Measurements from ENCODE around the gene NXN.
"Not testable (repeated sequence)": the region's sequence is repeated elsewhere in the genome, so short reads cannot be mapped to it uniquely, and the experiment has no call there.

NXN gene

DNA sequence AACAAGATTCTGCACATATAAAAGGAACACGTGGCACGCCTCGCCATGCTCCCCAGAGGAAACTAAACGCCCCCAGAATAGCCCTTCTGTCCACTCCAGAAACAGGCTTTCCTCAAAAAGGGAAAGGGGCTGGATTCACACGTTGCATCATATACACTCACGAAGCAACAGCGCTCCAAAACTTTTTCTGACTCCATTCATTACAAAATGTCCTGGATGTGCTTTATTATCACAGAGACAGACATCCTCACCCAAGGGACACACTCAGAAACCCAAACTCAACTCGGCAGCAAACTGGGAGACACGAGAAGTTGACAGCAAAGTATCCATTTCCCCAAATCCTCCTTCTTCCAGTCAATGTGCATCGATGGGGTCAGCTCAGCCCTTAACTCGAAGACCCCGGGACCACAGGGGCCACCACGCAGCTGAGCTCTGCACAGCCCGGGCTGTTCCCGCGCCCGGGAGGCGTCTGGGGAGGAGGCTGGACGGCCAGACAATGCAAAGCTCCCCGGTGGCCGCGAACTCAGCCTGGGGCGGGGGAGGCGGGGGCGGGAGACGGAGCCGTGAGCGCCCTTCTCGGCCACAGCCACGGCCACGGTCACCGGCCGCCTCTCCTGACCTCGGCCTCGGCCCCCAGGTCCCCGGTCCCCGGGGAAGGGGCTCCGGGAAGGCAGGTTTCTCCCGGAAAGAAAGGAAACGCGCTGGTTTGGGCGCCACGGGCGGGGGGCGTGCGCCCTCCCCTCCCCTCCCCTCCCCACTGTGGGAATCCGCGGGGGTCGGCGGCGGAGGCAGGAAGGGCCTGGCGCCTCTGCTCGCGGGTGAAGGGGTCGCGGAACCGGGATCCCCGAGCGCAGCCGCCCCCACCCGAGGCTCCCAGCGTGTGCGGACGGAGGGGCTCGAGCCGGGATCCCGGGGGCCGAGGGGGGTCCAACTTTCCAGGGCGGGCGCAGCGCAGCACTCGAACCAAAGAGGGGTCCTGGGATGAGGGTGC, 1.2 kb downstream of the NXN start:
- no peak for DNase-seq

DNA sequence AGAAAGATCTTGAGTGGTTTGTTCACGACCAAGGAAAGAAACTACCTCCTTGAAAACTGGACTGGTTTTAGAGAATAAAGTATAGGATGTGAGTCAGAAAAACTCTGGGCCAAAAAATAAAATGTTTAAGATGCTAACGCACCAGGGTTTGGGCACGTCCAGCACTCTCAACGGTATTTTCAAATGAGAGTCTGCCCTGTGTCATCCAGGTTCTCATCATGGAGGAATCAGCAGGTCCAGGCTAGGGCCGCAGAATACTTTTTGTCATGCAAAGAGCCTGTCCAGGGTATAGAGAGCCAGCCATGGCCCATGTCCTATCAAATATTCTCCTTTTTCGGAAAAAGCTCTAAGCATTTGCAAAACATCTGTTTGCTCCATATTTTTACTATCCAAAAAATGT, 2.4 kb downstream of the NXN start:
- DNase-seq: no peak

DNA sequence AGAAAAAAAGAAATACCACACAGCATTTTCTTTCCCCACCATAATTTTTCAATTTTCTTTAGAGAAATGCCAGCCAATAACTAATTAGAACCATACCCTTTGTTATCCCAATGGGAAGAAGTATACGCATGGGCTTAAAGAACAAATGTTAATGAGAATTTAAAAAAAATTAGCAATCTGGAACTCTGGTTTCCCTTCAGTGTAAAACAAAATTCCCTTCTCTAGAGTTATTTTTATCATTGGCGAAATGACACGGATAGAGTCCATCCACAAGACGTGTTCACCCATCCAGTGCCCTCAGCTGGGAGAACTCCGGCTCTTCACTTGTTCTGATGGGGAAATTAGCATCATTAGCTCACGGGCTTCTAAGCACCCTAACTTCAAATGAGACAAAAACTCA, 3.3 kb downstream of the NXN start:
- no peak for DNase-seq

- DNase-seq: no peak
These were observed 4.1 kb downstream of the NXN start for GRCh38 chr17:975371-975915.

GRCh38 chr17:974778-975177, 4.8 kb downstream of the NXN start:
- not testable (repeated sequence) for DNase-seq

DNA sequence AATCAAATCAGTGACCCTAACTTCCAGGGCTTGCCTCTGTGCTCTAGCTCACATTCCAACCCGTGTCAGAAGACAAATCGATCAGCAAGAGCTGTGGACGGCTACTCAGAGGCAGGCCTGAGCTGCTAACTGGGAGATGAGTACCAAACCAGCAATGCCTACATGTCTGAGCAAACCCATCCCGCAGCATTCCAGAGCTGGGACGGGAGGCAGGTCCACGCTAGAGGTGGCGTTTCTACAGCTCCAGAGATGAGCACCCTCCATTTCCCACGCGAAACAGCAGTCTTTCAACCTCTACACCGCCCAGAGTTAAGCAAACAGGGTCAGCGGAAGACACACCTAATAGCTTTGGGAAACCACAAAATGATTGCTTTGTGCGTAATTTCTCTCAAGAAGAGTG, 6.5 kb downstream of the NXN start:
- DNase-seq: no peak

DNA sequence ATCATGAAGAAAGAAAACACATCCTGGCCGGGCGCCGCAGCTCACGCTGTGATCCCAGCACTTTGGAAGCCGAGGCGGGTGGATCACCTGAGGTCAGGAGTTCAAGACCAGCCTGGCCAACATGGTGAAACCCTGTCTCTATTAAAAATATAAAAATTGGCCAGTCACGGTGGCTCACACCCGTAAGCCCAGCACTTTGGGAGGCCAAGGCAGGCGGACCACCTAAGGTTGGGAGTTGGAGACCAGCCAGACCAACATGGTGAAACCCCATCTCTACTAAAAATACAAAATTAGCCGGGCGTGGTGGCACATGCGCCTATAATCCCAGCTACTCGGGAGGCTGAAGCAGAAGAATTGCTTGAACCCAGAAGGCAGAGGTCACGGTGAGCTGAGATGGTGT, 7.7 kb downstream of the NXN start:
- DNase-seq: not testable (repeated sequence)

DNA sequence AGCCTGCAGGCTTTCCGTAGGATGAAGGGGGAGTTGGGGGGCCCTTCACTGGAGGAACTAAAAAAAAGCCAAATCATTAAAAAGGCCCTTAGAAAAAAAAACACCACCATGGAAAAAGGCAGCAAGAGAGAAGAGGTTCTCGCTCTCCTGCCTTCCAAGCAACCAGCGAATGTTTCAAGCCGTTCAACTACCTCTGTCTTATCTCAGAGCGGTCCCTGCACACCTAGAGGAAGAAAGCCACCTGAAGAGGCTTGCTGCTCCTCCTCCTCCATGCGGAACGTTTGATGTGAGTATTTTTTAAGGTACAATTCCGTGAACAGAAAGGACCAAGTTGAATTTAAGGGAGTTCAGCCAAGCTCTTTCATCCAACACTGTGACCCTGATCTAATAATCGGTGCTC, 9.2 kb downstream of the NXN start:
- DNase-seq: no peak

GRCh38 chr17:969811-970355, 9.7 kb downstream of the NXN start:
- no peak for DNase-seq

GRCh38 chr17:968812-969730, 10.5 kb downstream of the NXN start:
- DNase-seq: no peak

- DNase-seq: no peak
These were observed 12.5 kb downstream of the NXN start for GRCh38 chr17:967122-967521.

- no peak for DNase-seq
These were observed 14.1 kb downstream of the NXN start for GRCh38 chr17:965311-965989.

DNA sequence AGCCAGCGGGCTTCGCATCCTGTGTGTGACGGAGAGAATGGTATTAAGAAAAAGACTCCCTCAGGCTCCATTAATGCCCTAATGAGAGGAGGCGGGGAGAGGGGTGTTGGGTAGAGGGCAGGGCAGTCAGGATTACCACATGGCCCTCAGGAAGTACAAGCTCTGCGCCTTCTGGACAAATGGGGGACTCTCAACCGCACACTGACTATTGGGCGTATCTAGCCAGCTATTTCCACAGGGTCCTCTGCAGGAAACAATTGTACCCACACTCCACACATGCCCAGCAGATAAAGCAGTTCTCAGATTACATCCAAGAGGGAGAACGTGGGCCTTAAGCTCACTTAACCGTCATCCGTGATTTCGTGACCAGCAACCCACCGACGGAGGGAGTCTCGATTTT, 14.7 kb downstream of the NXN start:
- DNase-seq: no peak

DNA sequence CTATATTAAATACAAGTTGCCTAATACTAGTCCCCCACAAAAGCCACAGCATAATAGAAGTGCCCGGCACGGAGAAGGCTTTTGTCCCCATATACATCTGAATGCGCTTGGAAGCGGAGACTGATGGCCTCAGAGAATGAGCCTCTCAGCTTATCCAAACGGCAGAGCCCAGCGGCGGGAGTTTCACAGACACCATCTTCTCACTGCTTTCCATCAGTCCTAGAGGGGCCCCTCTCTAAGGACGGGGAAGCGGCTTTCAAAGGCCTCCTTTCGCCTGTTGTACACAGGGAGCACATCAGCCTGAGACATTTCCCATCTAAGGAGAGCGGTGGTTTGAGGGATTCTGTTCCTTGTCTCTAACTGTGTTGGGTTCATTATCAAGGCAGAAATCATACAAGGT, 16.9 kb downstream of the NXN start:
- DNase-seq: no peak

DNA sequence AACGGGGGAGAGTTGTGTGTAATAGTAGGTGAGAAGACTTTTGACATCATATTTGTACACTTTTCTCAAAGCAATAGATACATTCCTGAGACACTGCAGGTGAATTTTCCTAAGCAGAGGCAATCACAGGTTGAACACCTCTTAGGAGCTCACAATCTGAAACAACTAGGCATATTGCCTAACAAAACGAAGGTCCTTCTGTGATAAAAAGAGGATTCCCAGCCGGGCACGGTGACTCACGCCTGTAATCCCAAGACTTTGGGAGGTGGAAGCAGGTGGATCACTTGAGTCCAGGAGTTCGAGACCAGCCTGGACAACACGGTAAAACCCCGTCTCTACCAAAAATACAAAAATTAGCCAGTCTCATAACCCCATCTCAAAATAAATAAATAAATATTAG, 17.4 kb downstream of the NXN start:
- no peak for DNase-seq

GRCh38 chr17:958712-959451, 20.7 kb downstream of the NXN start:
- no peak for DNase-seq

- no peak for DNase-seq
These were observed 21.6 kb downstream of the NXN start for GRCh38 chr17:957856-958421.

GRCh38 chr17:956905-957304, 22.7 kb downstream of the NXN start:
- no peak for DNase-seq

DNA sequence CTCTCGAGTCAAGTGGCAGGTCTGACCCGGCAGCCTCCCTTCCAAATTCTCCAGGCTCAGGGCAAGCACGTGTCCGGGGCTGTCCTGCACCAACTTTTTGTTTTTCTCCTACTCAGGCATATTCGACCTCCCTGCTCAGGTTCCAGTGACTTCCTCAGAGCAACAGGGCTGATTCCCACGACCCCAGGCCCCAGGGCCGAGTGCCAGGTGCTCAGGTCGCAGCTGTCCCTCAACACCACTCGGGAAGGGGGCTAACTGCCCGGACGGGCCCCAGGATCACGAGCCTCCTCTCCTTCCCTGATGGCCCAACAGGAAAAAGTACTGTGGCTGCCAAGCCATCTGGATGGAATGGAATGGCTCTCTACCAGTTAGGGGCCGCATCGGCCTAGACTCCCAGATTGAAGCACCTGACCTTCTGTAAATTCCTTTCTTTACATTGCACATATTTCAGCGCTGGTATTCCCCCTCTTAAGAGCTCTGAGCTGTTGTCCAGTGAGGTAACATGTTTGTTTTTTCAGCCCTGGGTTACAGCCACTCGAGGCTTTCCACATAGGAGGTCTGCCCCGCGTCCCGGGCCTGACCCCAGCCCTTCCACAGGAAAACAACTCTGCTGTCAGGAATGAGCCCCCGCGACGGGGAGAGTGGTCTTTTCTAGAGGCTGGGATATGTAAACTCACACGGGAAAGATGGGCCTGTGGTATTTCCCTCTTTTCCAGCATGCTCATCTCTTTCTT, 25.0 kb downstream of the NXN start:
- DNase-seq: no peak

DNA sequence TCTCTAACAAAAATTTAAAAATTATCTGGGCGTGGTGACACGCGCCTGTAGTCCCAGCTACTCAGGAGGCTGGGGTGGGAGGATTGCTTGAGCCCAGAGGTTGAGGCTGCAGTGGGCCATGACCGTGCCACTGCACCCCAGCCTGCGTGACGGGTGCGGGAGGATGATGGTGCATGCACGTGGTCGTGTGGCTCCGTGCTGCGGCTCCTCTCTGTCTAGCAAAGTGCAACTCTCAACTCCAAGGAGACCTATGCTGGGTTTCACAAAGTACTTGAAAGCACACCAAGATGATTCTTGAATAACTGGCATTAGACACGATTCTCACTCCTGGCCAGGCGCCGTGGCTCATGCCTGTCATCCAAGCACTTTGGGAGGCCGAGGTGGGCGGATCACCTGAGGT, 25.8 kb downstream of the NXN start:
- no peak for DNase-seq

DNA sequence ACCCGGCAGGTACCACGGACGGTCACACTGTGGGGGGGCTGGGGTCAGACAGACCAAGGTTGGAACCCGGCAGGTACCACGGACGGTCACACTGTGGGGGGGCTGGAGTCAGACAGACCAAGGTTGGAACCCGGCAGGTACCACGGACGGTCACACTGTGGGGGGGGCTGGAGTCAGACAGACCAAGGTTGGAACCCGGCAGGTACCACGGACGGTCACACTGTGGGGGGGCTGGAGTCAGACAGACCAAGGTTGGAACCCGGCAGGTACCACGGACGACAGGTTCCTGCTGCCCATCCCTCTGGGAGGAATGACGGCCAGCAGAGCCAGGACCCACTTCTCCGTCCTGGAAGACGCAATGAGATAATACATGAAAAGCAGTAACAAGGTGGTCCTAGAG, 27.0 kb downstream of the NXN start:
- not testable (repeated sequence) for DNase-seq
